ENCODE measurements around the gene MGAT3.

- TF ChIP-seq CTCF (IDR thresholded peaks at IDR 0.05) (no peak), EZH2 (IDR thresholded peaks at IDR 0.05; ENCODE audit: borderline replicate concordance, insufficient read depth, low read depth, low read length, poor library complexity, severe bottlenecking) (no peak)
Observed at GRCh38 chr22:39530692-39531331, 74.0 kb downstream of the MGAT3 start.
